DND-41 (cell line): Measurements from ENCODE around the gene LAD1.

Source experiments
- EZH2 ChIP-seq: IDR thresholded peaks from 3 replicates; pipeline ENCODE4 v1.6.1; 2012; ENCODE audit warnings: borderline replicate concordance, low read depth, mild to moderate bottlenecking, moderate library complexity, low read length, inconsistent platforms; ENCODE audit not compliant: severe bottlenecking
- TF ChIP-seq, protein P1 (sequence below): IDR thresholded peaks from 2 replicates; pipeline ENCODE4 v1.5.1; 2012; ENCODE audit warnings: borderline replicate concordance, low read length, moderate library complexity, mild to moderate bottlenecking; ENCODE audit not compliant: poor library complexity, severe bottlenecking; ENCODE audit errors: extremely low read depth

DNA sequence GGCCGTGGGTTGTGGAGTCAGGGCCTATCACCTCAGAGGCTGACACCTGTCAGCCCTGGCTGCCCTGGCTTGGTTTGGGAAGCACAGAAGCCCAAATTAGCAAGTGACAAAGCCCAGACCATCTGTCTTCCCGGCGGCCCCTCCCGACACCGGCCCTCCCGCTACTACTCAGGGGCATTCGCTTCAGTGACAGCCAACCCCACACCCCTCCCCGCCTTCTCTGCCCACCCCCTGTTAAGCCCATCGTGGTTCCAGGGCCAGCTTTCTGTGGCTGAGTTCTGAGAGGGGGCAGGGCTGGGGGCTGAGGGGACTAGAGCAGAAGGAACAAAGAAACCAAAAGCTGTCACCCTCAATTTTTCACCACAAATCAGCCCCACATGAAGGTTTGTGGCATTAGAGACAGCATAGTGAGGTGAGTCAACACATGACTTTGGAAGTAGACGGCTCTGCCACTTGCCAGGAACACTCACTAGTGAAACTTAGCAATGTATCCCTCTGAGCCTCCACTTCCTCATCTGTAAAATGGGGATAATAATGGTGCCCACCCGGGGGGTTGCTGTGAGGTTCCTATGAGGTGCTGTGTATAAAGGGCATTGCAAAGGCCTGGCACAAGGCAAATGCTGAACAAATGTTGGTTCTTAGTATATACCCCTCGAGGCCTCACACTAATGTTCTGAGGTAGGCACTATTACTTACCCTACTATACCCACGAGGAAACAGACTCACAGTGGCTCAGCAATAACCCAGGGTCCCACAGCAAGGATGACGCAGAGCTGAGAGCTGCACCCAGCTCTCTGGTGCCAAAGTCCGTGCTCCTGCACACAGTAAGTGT is 27.6 kb upstream of the LAD1 start:
- TF ChIP-seq, protein P1, sequence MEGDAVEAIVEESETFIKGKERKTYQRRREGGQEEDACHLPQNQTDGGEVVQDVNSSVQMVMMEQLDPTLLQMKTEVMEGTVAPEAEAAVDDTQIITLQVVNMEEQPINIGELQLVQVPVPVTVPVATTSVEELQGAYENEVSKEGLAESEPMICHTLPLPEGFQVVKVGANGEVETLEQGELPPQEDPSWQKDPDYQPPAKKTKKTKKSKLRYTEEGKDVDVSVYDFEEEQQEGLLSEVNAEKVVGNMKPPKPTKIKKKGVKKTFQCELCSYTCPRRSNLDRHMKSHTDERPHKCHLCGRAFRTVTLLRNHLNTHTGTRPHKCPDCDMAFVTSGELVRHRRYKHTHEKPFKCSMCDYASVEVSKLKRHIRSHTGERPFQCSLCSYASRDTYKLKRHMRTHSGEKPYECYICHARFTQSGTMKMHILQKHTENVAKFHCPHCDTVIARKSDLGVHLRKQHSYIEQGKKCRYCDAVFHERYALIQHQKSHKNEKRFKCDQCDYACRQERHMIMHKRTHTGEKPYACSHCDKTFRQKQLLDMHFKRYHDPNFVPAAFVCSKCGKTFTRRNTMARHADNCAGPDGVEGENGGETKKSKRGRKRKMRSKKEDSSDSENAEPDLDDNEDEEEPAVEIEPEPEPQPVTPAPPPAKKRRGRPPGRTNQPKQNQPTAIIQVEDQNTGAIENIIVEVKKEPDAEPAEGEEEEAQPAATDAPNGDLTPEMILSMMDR, result no peak
- no peak for TF ChIP-seq EZH2
